Pancreas (tissue), 10 donors: ENCODE data around the gene ABCA3. TPM values are rescaled to one million over a fixed set of nuclear protein-coding genes. Genes with fewer than 3 reads are reported as not detected.

ENCODE experiments used
- ATAC-seq, 4 donors: fragments of 200-7000 bp; cut with Tn5 transposase; one replicate each; pipeline versions ENCODE4 v1.8.0 to v1.9.1; 2020; ENCODE audit warnings: mild to moderate bottlenecking in 4 of 4, moderate library complexity in 4 of 4
- DNase-seq, 6 donors: peaks; one replicate each; pipeline ENCODE4 v3.0.0-alpha.2; 2020
- FAIRE-seq: peaks from 2 replicates; lab custom pipeline; 2012; peaks lifted over from hg19 to GRCh38; lab: Jason Lieb, UNC
- H3K27ac ChIP-seq, 4 donors: fragments of 200-600 bp; sonication (generic); 1 replicate in 3 of 4; 2 replicates in 1 of 4; pipeline versions ENCODE4 v1.5.0 to v1.8.0; 2020
- H3K27me3 ChIP-seq, 4 donors: fragments of 200-600 bp; one replicate each; pipeline ENCODE4 v1.8.0; 2021
- H3K36me3 ChIP-seq, 3 donors: fragments of 200-600 bp; sonication (generic) in 1 of 3; one replicate each; pipeline versions ENCODE4 v1.5.0 to v1.8.0; 2020 to 2021
- H3K4me1 ChIP-seq, 3 donors: fragments of 200-600 bp; one replicate each; pipeline ENCODE4 v1.8.0; 2021
- H3K4me3 ChIP-seq, 4 donors: fragments of 200-600 bp; sonication (generic) in 2 of 4; one replicate each; pipeline versions ENCODE4 v1.5.0 to v1.8.0; 2020 to 2021
- H3K9me3 ChIP-seq, 4 donors: fragments of 200-600 bp; one replicate each; pipeline ENCODE4 v1.8.0; 2021
- CTCF ChIP-seq, 4 donors: fragments of 200-600 bp; sonication (generic) in 3 of 4; IDR thresholded peaks; one replicate each; pipeline versions ENCODE4 v1.5.0 to v1.8.0; 2021; ENCODE audit warnings: antibody characterized with exemption in 4 of 4
- WGBS, 2 donors: extraction: QIAGEN DNeasy Blood & Tissue Kit; methylation state at CpG; one replicate each; pipeline ENCODE4 v1.1.7; 2013; 5-methylcytosine and 5-hydroxymethylcytosine counted together
- intact Hi-C, 3 donors: fragments of 100-400 bp; cut with DNase I; formaldehyde crosslinking; loops; one replicate each; pipeline versions ENCODE4 v1.11.1 to v1.14.2; 2022
- polyA plus RNA-seq, 2 donors: library from polyadenylated mRNA; stranded (reverse); fragments of 200-250 nt; gene quantifications; one replicate each; pipeline ENCODE4 v1.2.3, GENCODE V29; 2013
- total RNA-seq, 6 donors: library from RNA; stranded (reverse); fragmentation: NEBNext Ultra II Directional in 4 of 6; extraction: Animal tissue kit (Norgen Biotek cat#: 25700) in 4 of 6; gene quantifications; one replicate each; pipeline versions ENCODE4 v1.2.1 to v1.2.4, GENCODE V29; 2021 to 2023
- donor health status: healthy with polysubstance abuse.
- donor health status: DM: no; HTN: no; CAD: no; lungs with moderate emphysema.
- donor health status: DM: no; HTN: no; CAD: no.
- donor health status: control.
- donor health status: control.
- donor health status: Bipolar disorder and iron deficiency.
- donor health status: DM: yes; HTN: yes; CAD: no.
- donor health status: DM: no; HTN: no; CAD: no.
- donor health status: DM: no; HTN: no; CAD: no.
- donor health status: DM: yes; HTN: yes; CAD: no.

The ABCA3 gene
- total and polyA plus RNA-seq, 8 donors: 12.7 to 26.5 (median 18.0) TPM

- no peak for TF ChIP-seq CTCF (IDR thresholded peaks at IDR 0.05)
- FAIRE-seq (no peak), DNase-seq (peak in 2 of 6 donors; percentile 53 to 81), ATAC-seq (peak; percentile 21 to 61 (median 30))
- 19 to 20% methylated on average over 58 to 64 of the region's 64 CpGs for WGBS, 2 donors
- Histone ChIP-seq H3K27ac (no peak within 1 kb of the TSS), H3K27me3 (no peaks in the 10 kb centered on the region), H3K4me1 (peaks cover 0 to 6% (median 0%) of the 10 kb centered on the region in 3 donors), H3K36me3 (peaks cover 4 to 34% (median 25%) of the 10 kb centered on the region in 3 donors), H3K4me3 (peak within 1 kb of the TSS in 1 of 4 donors; percentile 25), H3K9me3 (no peaks in the 10 kb centered on the region)
- intact Hi-C loops: no loop called here
Observed at GRCh38 chr16:2236337-2237101, 104.0 kb downstream of the ABCA3 start, which contains the start of gene DNASE1L2. TSS of gene DNASE1L2 (plus strand) at chr16:2236444. CDS start at chr16:2236817, 373 bp downstream.

- Histone ChIP-seq H3K27ac (no peak overlapping the region), H3K36me3 (peaks cover 4 to 37% (median 25%) of the 10 kb centered on the region in 3 donors), H3K9me3 (no peaks in the 10 kb centered on the region), H3K4me3 (no peak overlapping the region), H3K27me3 (no peaks in the 10 kb centered on the region), H3K4me1 (peaks cover 0 to 6% (median 0%) of the 10 kb centered on the region in 3 donors)
- no peak for ATAC-seq
- no peak for TF ChIP-seq CTCF (IDR thresholded peaks at IDR 0.05)
- peak in 2 of 6 donors; percentile 38 to 68 for DNase-seq
- no peak for FAIRE-seq
- WGBS, 2 donors: 82 to 84% methylated on average over 19 of the region's 19 CpGs
- intact Hi-C loops: no loop called here
Observed at GRCh38 chr16:2235695-2236336, 104.7 kb downstream of the ABCA3 start.

GRCh38 chr16:2235234-2235651, 105.3 kb downstream of the ABCA3 start:
- Histone ChIP-seq H3K27ac (no peak overlapping the region), H3K36me3 (peaks cover 4 to 37% (median 25%) of the 10 kb centered on the region in 3 donors), H3K4me1 (peaks cover 0 to 6% (median 0%) of the 10 kb centered on the region in 3 donors), H3K4me3 (no peak overlapping the region), H3K9me3 (no peaks in the 10 kb centered on the region), H3K27me3 (no peaks in the 10 kb centered on the region)
- no peak for ATAC-seq
- intact Hi-C loops: no loop called here
- WGBS, 2 donors: 92 to 95% methylated on average over 27 to 28 of the region's 28 CpGs
- TF ChIP-seq CTCF (IDR thresholded peaks at IDR 0.05): no peak
- peak in 1 of 6 donors; percentile 75 for DNase-seq
- no peak for FAIRE-seq

- Histone ChIP-seq H3K4me3 (no peak overlapping the region), H3K9me3 (no peaks in the 10 kb centered on the region), H3K27me3 (no peaks in the 10 kb centered on the region), H3K36me3 (peaks cover 4 to 39% (median 26%) of the 10 kb centered on the region in 3 donors), H3K4me1 (peaks cover 0 to 6% (median 0%) of the 10 kb centered on the region in 3 donors), H3K27ac (no peak overlapping the region)
- 93 to 96% methylated on average over 18 of the region's 18 CpGs for WGBS, 2 donors
- FAIRE-seq: no peak
- ATAC-seq: no peak
- peak in 1 of 6 donors; percentile 70 for DNase-seq
- intact Hi-C loops: no loop called here
- TF ChIP-seq CTCF (IDR thresholded peaks at IDR 0.05): no peak
Observed at GRCh38 chr16:2234813-2235170, 105.7 kb downstream of the ABCA3 start.
